Gastroesophageal sphincter (tissue), 3 donors: ENCODE measurements around the gene AGBL1.

Experiments used
- EP300 ChIP-seq: sonication (generic); formaldehyde crosslinking; IDR thresholded peaks from one replicate; pipeline ENCODE4 v1.6.1; 2017; ENCODE audit warnings: antibody characterized with exemption, mild to moderate bottlenecking
- POLR2A ChIP-seq, 2 donors: fragments of 450-650 bp; IDR thresholded peaks; one replicate each; pipeline ENCODE4 v1.6.1; 2017; ENCODE audit warnings: antibody characterized with exemption in 2 of 2, mild to moderate bottlenecking in 2 of 2, moderate library complexity in 1 of 2
- POLR2AphosphoS5 ChIP-seq: sonication (generic); formaldehyde crosslinking; IDR thresholded peaks from one replicate; pipeline ENCODE4 v1.6.1; 2017; ENCODE audit warnings: antibody characterized with exemption
- TF ChIP-seq, protein P1 (sequence below), 4 experiments: fragments of 200-600 bp in 2 of 4; fragments of 450-650 bp in 2 of 4; sonication (generic) in 1 of 4; IDR thresholded peaks; one replicate each; pipeline ENCODE4 v1.5.1; 2017 to 2019; ENCODE audit warnings: antibody characterized with exemption in 4 of 4, mild to moderate bottlenecking in 2 of 4, moderate library complexity in 2 of 4

DNA sequence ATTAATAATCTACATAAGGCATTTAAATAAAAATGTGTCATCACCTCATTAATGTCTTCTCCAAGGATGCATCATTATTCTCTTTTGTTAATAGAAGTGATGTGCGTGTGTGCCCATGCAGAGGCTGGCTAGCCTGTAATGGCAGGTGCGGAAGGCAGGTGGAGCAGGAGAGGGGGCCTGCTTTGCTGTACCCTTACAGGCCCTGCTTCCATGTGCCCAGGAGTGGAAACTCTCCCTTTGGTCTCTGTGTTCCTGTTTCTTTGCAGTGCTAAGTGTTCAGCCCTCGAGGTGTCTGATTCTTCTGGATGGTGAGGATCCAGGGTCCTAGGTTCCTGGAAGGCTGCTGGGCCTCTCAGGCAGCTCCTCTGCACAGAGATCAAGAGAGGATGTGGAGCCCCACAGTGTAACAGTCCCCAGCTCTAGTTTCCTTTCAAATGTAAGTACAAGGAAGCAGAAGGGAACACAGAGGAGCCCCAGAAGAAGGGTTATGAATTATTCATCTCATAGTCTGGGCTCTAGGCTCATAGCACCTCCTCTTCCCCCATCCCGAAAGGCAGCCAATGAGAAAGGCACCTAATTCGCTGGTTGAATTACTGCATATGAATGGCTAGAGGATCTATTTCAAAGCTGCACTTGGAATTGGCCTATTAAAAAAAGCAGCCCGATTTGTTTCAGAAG is 39.2 kb upstream of the AGBL1 start:
- no peak for TF ChIP-seq EP300
- TF ChIP-seq, protein P1, sequence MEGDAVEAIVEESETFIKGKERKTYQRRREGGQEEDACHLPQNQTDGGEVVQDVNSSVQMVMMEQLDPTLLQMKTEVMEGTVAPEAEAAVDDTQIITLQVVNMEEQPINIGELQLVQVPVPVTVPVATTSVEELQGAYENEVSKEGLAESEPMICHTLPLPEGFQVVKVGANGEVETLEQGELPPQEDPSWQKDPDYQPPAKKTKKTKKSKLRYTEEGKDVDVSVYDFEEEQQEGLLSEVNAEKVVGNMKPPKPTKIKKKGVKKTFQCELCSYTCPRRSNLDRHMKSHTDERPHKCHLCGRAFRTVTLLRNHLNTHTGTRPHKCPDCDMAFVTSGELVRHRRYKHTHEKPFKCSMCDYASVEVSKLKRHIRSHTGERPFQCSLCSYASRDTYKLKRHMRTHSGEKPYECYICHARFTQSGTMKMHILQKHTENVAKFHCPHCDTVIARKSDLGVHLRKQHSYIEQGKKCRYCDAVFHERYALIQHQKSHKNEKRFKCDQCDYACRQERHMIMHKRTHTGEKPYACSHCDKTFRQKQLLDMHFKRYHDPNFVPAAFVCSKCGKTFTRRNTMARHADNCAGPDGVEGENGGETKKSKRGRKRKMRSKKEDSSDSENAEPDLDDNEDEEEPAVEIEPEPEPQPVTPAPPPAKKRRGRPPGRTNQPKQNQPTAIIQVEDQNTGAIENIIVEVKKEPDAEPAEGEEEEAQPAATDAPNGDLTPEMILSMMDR (IDR thresholded peaks at IDR 0.05), result no peak
- no peak for TF ChIP-seq POLR2A (IDR thresholded peaks at IDR 0.05)
- TF ChIP-seq POLR2AphosphoS5, result no peak
